Testis (tissue), 3 donors: ENCODE measurements around the gene SHISA7. TPM values are rescaled to one million over a fixed set of nuclear protein-coding genes. Genes with fewer than 3 reads are reported as not detected.

Experiments
- DNase-seq: peaks from one replicate; pipeline ENCODE4 v3.0.0-alpha.2; 2019
- H3K27ac ChIP-seq, 2 donors: fragments of 200-600 bp; sonication (generic); one replicate each; pipeline ENCODE4 v1.5.1; 2019
- H3K27me3 ChIP-seq: fragments of 200-600 bp; sonication (generic); one replicate; pipeline ENCODE4 v1.5.1; 2019
- H3K36me3 ChIP-seq: fragments of 200-600 bp; sonication (generic); one replicate; pipeline ENCODE4 v1.5.1; 2017; ENCODE audit warnings: low read depth; ENCODE audit errors: missing control alignments
- H3K4me1 ChIP-seq: fragments of 200-600 bp; sonication (generic); one replicate; pipeline ENCODE4 v1.5.1; 2019
- H3K4me3 ChIP-seq, 2 donors: fragments of 200-600 bp; sonication (generic); one replicate each; pipeline ENCODE4 v1.5.1; 2017 to 2019
- H3K9me3 ChIP-seq: fragments of 200-600 bp; sonication (generic); one replicate; pipeline ENCODE4 v1.5.1; 2017
- CTCF ChIP-seq, 3 experiments: fragments of 450-650 bp in 2 of 3; fragments of 200-600 bp in 1 of 3; sonication (generic) in 1 of 3; IDR thresholded peaks; one replicate each; pipeline ENCODE4 v1.5.1; 2016 to 2019; ENCODE audit warnings: antibody characterized with exemption in 3 of 3, mild to moderate bottlenecking in 2 of 3, moderate library complexity in 1 of 3
- POLR2A ChIP-seq: fragments of 450-650 bp; IDR thresholded peaks from one replicate; pipeline ENCODE4 v1.6.1; 2017; ENCODE audit warnings: antibody characterized with exemption, mild to moderate bottlenecking, moderate library complexity
- WGBS, 2 donors: methylation state at CpG; one replicate each; pipeline ENCODE4 v1.1.5; 2018; 5-methylcytosine and 5-hydroxymethylcytosine counted together
- intact Hi-C: fragments of 100-400 bp; cut with DNase I; formaldehyde crosslinking; loops from one replicate; pipeline ENCODE4 v1.15.1; 2023; ENCODE audit warnings: low total_unique reads
- polyA plus RNA-seq: library from polyadenylated mRNA; stranded (reverse); fragments of 350-450 nt; fragmentation: Illumina TruSeq; extraction: RNeasy Lipid Tissue Mini Kit (QIAGEN cat#74804); gene quantifications from one replicate; pipeline ENCODE4 v1.2.3, GENCODE V29; 2014; ENCODE audit warnings: low read depth, low replicate concordance; ENCODE audit not compliant: insufficient read depth
- total RNA-seq, 2 donors: library from RNA; depleted of rRNA; stranded (reverse); fragments of >200 nt; gene quantifications; one replicate each; pipeline ENCODE4 v1.2.3, GENCODE V29; 2016

The SHISA7 gene
- total and polyA plus RNA-seq, 3 donors from 2014 or later, result 0.43 to 1.0 (median 0.45) TPM

DNA sequence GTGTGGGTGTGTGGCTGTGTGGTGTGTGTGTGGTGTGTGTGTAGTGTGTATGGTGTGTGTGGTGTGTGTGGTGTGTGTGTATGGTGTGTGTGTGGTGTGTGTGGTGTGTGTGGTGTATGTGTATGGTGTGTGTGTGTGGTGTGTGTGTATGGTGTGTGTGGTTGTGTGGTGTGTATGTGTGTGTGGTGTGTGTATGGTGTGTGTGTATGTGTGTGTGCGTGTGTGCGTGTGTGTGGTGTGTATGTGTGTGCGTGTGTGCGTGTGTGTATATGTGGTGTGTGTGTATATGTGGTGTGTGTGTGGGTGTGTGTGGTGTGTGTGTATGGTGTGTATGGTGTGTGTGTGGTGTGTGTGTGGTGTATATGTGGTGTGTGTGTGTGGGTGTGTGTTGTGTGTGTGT, 8.1 kb downstream of the SHISA7 start:
- TF ChIP-seq POLR2A (no peak), CTCF (IDR thresholded peaks at IDR 0.05) (no peak)
- no peak for DNase-seq
- intact Hi-C loops, result no loop called here
- Histone ChIP-seq H3K27me3 (no peaks in the 10 kb centered on the region), H3K9me3 (no peaks in the 10 kb centered on the region), H3K36me3 (no peaks in the 10 kb centered on the region), H3K4me1 (no peaks in the 10 kb centered on the region), H3K27ac (no peak overlapping the region), H3K4me3 (no peak overlapping the region)
- 69 to 87% methylated on average over 4 of the region's 4 CpGs for WGBS, 2 donors

- WGBS, 2 donors, result 49 to 66% methylated on average over 4 of the region's 4 CpGs
- Histone ChIP-seq H3K4me1 (no peaks in the 10 kb centered on the region), H3K4me3 (no peak overlapping the region), H3K27ac (no peak overlapping the region), H3K36me3 (no peaks in the 10 kb centered on the region), H3K27me3 (no peaks in the 10 kb centered on the region), H3K9me3 (no peaks in the 10 kb centered on the region)
- intact Hi-C loops, result no loop called here
- DNase-seq, result no peak
- TF ChIP-seq POLR2A, result no peak
- no peak for TF ChIP-seq CTCF (IDR thresholded peaks at IDR 0.05)
These were observed 8.7 kb downstream of the SHISA7 start for GRCh38 chr19:55434356-55434919.

DNA sequence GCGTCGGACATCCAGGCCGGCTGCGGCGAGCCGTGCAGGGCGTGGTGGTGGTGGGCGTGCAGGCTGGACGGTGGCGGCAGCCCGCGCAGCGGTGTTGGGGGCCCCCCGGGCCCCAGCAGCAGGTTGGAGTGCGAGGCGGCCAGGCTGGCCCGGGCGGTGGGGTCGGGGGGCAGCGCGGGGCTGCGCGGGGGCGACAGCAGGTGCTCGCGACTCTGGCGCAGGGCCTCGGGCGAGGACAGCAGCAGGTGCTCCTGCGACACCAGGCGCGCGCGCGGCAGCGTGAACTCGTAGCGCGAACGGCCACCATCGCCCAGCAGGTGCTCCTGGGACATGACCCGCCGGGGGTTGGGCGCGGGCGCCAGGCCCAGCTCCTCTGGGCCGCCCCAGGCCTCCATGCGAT, 9.8 kb downstream of the SHISA7 start:
- no peaks in the 10 kb centered on the region for H3K36me3 ChIP-seq
- no peaks in the 10 kb centered on the region for H3K27me3 ChIP-seq
- H3K27ac ChIP-seq, result no peak overlapping the region
- no peak for DNase-seq
- no peaks in the 10 kb centered on the region for H3K9me3 ChIP-seq
- H3K4me1 ChIP-seq, result no peaks in the 10 kb centered on the region
- 2 to 13% methylated on average over 3 to 12 of the region's 48 CpGs for WGBS, 2 donors
- intact Hi-C loops, result no loop called here
- TF ChIP-seq CTCF (IDR thresholded peaks at IDR 0.05) (no peak), POLR2A (no peak)
- no peak overlapping the region for H3K4me3 ChIP-seq

DNA sequence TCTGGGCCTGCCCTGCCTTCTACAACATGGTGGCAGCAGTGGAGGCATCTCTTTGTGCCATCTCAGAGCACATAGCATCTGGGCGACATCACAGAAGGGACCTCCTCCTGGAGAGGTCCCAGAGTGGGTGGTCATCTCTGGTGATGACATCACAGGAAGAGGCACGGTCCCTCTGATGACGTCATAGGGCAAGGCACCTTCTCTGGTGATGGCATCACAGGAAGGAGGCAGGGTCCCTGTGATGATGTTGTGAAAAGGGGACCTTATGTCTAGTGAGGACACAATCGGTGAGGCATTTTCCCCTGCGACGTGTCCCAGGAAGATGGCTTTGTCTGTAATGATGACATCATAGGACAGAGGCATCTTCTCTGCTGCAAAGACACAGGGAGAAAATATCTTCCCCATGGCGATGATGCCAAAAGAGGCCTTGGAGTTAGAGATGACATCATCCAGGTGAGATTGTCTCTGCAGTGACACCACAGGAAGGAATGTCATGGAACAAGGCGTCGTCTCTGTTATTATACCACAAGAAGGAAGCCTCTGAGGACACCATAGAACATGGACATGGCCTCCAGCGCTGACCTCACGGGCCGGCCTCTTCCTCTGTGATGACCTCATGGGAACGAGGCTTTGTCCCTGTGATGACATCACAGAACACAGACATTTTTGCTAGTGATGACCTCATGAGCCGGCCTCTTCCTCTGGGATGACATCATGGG, 10.7 kb downstream of the SHISA7 start:
- intact Hi-C loops, result no loop called here
- Histone ChIP-seq H3K4me1 (no peaks in the 10 kb centered on the region), H3K9me3 (no peaks in the 10 kb centered on the region), H3K27me3 (no peaks in the 10 kb centered on the region), H3K36me3 (no peaks in the 10 kb centered on the region), H3K27ac (no peak overlapping the region), H3K4me3 (no peak overlapping the region)
- DNase-seq, result no peak
- TF ChIP-seq CTCF (IDR thresholded peaks at IDR 0.05), result no peak
- 85 to 87% methylated on average over 13 to 14 of the region's 14 CpGs for WGBS, 2 donors

GRCh38 chr19:55431183-55431582, 11.9 kb downstream of the SHISA7 start:
- TF ChIP-seq POLR2A, result no peak

More at GRCh38 chr19:55431183-55431582, 11.9 kb downstream of the SHISA7 start:
- no peak overlapping the region for H3K27ac ChIP-seq
- H3K36me3 ChIP-seq, result no peaks in the 10 kb centered on the region
- H3K9me3 ChIP-seq, result no peaks in the 10 kb centered on the region
- H3K4me3 ChIP-seq, result no peak overlapping the region
- intact Hi-C loops, result no loop called here
- H3K4me1 ChIP-seq, result no peaks in the 10 kb centered on the region
- WGBS, 2 donors, result 89 to 94% methylated on average over 1 of the region's 1 CpG
- DNase-seq, result no peak
- no peaks in the 10 kb centered on the region for H3K27me3 ChIP-seq
